AG04450 (cell line): ENCODE data around the gene OR52N5. TPM values are rescaled to one million over a fixed set of nuclear protein-coding genes. Genes with fewer than 3 reads are reported as not detected.

Experiments
- CTCF ChIA-PET: fragments of 300-600, 350-600 bp; formaldehyde crosslinking; extraction: SDS; loops from one replicate; lab custom pipeline; 2022; ENCODE audit warnings: antibody characterized with exemption, inconsistent platforms; lab: Charles Lee
- POLR2A ChIA-PET: fragments of 350-600 bp; formaldehyde crosslinking; extraction: SDS; loops from one replicate; lab custom pipeline; 2021; ENCODE audit warnings: antibody characterized with exemption, inconsistent platforms; lab: Yijun Ruan, JAX
- DNase-seq: peaks from one replicate; pipeline ENCODE4 v3.0.0-alpha.2; 2011; ENCODE audit warnings: low read depth, low spot score
- H3K27ac ChIP-seq: one replicate; pipeline ENCODE4 v1.5.1; 2012; ENCODE audit warnings: low read depth, low read length, control low read depth
- H3K27me3 ChIP-seq: one replicate; pipeline ENCODE4 v1.6.0; 2012; ENCODE audit warnings: low read length; ENCODE audit not compliant: control insufficient read depth, insufficient read depth
- H3K4me3 ChIP-seq: 2 replicates; pipeline ENCODE4 v1.5.1; 2011; ENCODE audit warnings: mild to moderate bottlenecking, low read depth, low read length, control low read depth
- H3K9me3 ChIP-seq: 2 replicates; pipeline ENCODE4 v1.5.1; 2012; ENCODE audit warnings: low read length; ENCODE audit not compliant: control insufficient read depth, insufficient read depth
- polyA minus RNA-seq: library from RNA; depleted of rRNA, polyadenylated mRNA; stranded (reverse); fragments of >200 nt; gene quantifications from 2 replicates; pipeline ENCODE4 v1.2.3, GENCODE V29; 2011; rRNA and poly(A)+ RNA removed
- polyA plus RNA-seq: library from polyadenylated mRNA; depleted of rRNA; stranded (reverse); fragments of >200 nt; gene quantifications from 2 replicates; pipeline ENCODE4 v1.2.3, GENCODE V29; 2011; rRNA removed
- TF ChIP-seq, protein P1 (sequence below): IDR thresholded peaks from 2 replicates; pipeline ENCODE4 v1.5.1; 2011; ENCODE audit warnings: low read depth, low read length, control low read depth, inconsistent platforms

The OR52N5 gene
- polyA plus RNA-seq = not detected in 2 replicates
- polyA minus RNA-seq = not detected in 2 replicates

DNA sequence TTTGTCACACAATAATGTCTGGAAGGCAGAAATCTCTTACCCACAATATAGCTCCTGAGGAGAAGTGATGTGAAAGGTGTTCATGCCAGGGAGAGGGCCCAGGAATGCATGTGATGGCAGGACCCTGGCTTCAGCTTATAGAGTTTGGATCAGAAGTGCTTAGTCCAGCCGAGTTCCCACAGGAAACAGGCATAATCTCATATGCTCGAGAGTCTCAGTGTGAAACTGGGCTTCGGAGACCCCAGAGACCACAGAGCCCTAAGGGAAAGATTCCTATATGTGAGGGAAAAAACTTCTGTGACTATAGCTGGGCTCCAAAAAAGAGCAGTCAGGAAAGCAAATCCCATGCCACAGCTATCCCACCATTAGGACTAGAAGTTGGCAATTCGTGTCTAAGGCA lies at the start of gene OR52N5:
Gene OR52N5, minus strand, starts transcription at position 101 of the 400 bp plus-strand sequence. CDS start 4,721 bp downstream, outside the sequence.
- TF ChIP-seq, protein P1, sequence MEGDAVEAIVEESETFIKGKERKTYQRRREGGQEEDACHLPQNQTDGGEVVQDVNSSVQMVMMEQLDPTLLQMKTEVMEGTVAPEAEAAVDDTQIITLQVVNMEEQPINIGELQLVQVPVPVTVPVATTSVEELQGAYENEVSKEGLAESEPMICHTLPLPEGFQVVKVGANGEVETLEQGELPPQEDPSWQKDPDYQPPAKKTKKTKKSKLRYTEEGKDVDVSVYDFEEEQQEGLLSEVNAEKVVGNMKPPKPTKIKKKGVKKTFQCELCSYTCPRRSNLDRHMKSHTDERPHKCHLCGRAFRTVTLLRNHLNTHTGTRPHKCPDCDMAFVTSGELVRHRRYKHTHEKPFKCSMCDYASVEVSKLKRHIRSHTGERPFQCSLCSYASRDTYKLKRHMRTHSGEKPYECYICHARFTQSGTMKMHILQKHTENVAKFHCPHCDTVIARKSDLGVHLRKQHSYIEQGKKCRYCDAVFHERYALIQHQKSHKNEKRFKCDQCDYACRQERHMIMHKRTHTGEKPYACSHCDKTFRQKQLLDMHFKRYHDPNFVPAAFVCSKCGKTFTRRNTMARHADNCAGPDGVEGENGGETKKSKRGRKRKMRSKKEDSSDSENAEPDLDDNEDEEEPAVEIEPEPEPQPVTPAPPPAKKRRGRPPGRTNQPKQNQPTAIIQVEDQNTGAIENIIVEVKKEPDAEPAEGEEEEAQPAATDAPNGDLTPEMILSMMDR = no peak
- H3K27me3 ChIP-seq = no peaks in the 10 kb centered on the region
- POLR2A ChIA-PET = no interaction called here
- H3K27ac ChIP-seq = no peak within 1 kb of the TSS
- no peaks in the 10 kb centered on the region for H3K9me3 ChIP-seq
- DNase-seq = no peak
- H3K4me3 ChIP-seq = no peak within 1 kb of the TSS
- CTCF ChIA-PET = no interaction called here

DNA sequence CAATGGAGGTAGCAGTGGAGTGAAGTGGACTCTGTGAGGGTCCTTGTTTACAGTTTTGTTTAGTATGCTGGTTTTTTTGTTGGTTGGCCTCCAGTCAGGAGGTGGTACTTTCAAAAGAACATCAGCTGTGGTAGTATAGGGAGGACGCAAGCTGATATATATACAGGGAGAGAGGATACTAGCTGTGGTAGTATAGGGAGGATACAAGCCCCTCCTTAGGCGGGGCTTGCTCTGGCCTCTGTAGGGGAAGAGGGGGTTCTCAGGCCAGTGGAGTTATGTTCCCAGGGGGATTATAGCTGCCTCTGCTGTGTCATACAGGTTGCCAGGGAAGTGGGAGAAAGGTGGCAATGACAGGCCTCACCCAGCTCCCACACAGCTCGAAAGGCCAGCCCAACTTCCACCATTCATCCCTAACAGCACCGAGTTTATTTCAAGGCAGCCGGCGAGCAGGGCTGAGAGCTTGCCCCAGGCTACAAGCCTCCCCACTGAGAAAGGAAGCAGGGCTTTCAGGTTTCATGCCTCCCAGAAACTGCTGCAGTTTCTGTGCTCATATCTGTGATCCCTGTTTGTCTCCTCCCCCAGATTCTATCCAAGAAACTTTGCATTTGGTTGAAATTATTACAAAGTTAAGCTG lies 48.2 kb upstream of the OR52N5 start:
- Histone ChIP-seq H3K9me3 (0 out of 2 replicates have a peak, but pooled peaks cover 3% of the 10 kb centered on the region), H3K4me3 (no peak overlapping the region), H3K27me3 (no peaks in the 10 kb centered on the region), H3K27ac (no peak overlapping the region)
- TF ChIP-seq, protein P1 = no peak
- CTCF ChIA-PET = no interaction called here
- POLR2A ChIA-PET = no interaction called here
- DNase-seq = no peak

DNA sequence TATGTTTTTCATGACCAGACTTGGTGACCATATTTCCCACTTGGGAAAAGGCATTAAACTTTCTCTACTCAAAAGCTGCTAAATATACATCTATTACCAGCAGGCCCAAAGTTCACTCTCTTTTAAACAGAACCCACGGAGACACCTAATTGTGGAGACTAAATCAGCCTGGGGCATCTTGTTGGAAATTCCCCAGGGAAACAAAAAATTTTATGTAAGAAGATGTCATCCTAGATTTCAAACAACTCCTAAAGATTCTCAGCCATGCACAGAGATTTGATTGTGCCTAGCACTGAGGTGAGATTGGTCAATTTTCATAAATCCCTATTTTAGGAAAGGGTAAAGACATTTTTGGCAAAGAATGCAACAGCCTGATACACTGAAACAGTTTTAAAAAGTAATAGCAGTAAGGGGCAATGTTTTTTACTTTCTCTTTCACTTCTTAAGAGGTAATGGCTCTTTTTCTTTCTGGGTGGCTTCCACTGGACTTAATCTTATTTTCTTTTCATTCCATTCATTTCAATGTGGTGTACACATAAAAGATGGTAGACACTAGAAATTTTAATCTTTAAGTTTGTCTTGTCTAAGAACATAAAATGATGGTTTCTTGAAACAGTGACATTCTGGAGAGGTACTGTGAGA lies 35.2 kb upstream of the OR52N5 start:
- CTCF ChIA-PET = interaction anchor here (1.4 kb wide), 1 partner anchor 9 kb away, joined by 3 read pairs; the partner anchor contains the start of gene OR52N2

DNA sequence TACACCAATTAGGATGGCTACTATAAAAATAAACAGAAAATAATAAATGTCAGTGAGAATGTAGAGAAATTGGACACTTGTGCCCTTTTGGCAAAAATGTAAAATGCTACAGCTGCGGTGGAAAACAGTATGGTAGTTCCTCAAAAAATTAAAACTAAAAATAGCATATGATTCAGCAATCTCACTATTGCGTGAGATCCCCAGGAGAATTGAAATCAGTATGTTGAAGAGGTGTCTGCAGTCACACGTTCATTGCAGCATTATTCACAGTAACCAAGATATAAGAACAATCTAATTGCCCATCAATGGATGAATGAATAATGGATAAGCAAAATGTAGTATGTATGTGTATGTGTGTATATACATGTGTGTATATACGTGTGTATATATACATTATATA lies 32.4 kb upstream of the OR52N5 start:
- no peaks in the 10 kb centered on the region for H3K9me3 ChIP-seq
- H3K4me3 ChIP-seq = no peak overlapping the region
- no peaks in the 10 kb centered on the region for H3K27me3 ChIP-seq
- ChIA-PET CTCF (no interaction called here), POLR2A (no interaction called here)
- DNase-seq = no peak
- TF ChIP-seq, protein P1 = no peak
- H3K27ac ChIP-seq = no peak overlapping the region

More for the DNA sequence above, 35.2 kb upstream of the OR52N5 start:
- H3K4me3 ChIP-seq = peak overlapping the region; percentile 18; the same call in 1 of the 2 replicates
- POLR2A ChIA-PET = no interaction called here
- H3K9me3 ChIP-seq = no peaks in the 10 kb centered on the region
- no peak for DNase-seq
- TF ChIP-seq, protein P1 = no peak
- H3K27ac ChIP-seq = no peak overlapping the region
- no peaks in the 10 kb centered on the region for H3K27me3 ChIP-seq
